Stimulated activated CD4-positive, alpha-beta T cell treated with anti-CD3 and anti-CD28 coated beads, Interleukin-15, amount 100 ng/mL, for 24 hours (primary cell): ENCODE data around the gene ROR1.

Experiments used
- DNase-seq: peaks from one replicate; pipeline ENCODE4 v3.0.0-alpha.2; 2020

ROR1 gene

DNA sequence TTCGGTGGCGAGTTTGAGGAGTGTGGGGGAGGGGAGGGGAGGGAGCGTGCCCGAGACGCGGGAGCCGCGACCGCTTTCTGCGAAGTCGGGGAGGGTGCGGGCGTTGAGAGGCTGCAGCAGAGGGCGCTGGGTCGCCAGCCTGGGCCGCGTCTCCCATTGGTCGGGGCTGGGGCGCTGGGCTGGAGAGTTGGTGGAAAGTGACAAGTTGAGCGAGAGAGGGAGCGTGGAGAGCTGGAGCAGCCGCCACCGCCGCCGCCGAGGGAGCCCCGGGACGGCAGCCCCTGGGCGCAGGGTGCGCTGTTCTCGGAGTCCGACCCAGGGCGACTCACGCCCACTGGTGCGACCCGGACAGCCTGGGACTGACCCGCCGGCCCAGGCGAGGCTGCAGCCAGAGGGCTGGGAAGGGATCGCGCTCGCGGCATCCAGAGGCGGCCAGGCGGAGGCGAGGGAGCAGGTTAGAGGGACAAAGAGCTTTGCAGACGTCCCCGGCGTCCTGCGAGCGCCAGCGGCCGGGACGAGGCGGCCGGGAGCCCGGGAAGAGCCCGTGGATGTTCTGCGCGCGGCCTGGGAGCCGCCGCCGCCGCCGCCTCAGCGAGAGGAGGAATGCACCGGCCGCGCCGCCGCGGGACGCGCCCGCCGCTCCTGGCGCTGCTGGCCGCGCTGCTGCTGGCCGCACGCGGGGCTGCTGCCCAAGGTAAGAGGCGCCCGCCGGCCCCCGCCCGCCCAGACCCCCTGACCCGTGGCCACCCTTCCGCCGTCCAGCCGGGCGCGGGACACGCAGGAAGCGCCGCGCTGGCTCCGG lies at the start of gene ROR1:
ROR1 (plus strand) TSS at position 203 of the 802 bp plus-strand sequence.
- peak; percentile 84 for DNase-seq

DNA sequence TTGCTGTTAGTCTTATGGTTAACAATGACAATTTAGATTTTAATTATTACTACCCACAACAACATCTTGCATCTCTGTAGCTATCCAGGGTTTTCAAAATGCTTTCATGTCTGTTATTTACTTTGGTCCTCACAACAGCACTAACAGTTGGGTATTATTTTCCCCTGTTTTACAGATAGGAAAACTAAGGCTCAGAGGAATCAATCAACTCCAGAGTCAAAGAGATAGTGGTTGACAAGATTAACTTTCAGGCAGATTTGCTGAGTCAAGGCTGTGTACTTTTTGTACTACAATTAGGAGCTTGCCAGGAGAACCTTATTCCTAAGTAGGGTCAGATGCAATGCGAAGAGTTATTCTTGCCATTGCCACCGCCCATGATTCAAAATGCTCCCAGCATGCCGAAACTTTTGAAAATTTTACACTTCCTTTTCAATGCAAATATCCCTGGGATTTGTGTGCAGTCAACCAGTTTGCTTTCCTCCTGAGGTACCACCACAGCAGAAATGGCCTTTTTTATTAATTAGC lies 49.4 kb upstream of the ROR1 start:
- no peak for DNase-seq

DNA sequence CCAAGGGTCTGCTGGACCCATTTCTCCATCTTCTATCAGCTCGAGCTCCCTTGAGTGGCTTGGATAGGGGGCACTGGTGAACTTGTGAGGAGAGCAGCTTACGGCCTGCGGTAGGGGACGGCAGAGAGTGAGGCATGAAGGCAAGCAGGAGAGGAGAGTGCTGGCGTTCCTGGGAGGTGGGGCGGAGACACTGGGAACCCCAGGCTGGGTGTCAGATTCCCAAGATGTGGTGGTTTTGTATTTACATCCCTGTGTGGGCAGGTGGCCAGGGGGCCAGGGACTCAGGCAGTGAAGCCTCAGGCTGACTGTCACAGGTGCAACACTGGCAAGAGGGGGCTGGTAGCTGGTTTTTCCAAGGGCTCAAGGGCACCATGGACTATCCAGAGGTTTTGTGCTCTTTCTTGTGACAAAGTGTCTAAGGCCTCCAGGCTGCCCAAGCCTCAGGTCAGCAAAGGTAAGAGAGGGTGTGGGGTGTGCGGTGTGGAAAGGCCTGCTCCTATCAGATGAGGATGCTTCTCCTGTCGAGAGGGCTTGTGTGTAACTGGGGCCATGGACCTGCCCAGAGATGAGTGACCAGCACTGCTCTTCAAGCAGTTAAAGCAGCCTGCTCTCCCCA lies 45.1 kb upstream of the ROR1 start:
- no peak for DNase-seq

DNA sequence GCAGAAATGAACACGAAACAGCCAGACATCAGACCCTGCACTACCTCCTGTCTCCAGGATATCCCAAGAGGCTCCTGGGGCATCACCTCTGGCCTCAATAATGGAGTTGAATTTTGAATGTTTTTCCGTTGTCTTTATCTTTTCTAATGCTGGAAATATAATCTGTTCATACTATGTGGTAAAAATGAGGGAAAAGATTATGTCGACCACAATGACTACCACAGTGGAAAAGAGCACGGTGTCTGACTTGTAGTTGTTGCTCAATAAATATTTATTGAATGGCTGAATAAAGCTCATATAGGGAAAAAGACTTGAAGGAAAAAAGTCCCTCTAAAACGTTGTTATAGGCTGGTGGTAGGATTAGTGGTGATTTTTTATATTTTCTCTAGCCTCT lies 44.6 kb upstream of the ROR1 start:
- no peak for DNase-seq

DNA sequence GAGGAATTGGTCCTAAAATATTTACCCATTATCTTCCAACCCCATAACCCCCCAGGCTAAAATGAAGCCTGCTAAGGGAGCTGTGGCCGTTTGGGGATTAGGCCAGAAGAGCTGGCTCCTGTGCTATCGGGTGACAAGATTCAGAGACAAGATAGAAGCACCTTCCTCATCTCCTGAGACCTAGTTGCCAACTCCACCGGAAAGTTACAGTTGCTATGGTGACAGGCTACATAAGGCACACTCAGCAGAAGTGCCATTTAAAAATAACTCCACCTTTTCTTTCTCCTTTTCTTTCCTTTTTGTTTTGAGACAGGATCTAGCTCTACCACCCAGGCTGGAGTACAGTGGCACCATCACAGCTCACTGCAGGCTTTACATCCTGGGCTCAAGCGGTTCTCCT lies 43.6 kb upstream of the ROR1 start:
- no peak for DNase-seq

DNA sequence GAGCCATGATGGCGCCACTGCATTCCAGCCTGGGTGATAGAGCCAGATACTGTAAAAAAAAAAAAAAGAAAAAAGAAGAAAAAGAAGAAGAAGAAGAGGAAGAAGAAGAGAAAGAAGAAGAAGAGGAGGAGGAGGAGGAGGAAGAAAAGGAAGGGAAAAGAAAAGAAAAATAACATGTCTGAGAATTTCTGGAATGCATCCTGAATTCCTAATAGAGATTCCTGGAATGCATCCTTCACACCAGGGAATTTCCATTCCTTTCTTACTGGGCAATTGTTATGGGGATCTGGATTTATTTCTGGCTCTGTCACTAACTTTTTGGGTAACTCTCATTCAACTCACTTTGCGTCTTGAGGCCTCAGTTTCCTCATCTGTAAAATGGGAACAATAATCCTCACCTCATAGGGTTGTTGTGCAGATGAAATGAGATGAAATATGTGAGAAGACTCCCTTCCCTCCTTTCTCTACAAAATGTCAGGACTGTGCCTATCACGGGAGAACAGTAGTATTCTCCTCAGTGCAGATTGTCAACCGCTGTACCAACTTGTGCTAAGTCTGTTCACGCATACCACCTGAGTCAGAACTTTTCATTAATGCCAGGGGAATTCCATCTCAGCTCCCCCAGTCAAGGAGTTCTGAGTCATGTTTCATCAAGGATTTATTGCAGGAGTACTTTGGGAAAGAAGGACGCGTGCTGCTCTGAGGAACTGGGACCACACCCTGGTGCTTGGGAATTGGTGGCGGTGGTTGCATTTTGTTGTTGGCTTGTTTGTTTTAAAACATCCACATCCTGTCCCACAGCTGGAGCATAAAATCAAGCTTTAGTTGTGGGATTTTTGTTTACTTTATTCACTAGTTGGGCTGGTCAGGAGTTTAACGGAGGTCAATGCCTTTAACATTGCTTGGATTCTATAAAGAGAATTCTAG lies 42.4 kb upstream of the ROR1 start:
- DNase-seq, result no peak

DNA sequence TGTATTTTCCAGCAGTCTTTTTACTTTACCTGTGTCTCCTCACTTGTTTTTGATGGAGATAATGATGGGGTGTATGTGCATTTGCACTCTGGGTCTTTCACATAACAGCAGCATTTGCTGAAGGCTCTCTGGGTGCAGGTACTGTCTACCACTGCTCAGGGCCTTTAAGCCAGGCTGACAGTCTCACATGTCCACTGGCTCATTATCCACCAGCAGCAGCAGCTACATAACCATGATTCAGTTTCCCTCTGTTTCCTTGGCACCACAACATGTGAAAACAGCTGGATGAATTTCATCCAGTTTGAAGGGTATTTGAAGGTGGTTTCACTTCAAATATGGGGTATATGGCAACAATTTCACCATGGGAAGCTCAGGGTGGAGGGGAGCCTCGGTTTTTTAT lies 41.2 kb upstream of the ROR1 start:
- no peak for DNase-seq

DNA sequence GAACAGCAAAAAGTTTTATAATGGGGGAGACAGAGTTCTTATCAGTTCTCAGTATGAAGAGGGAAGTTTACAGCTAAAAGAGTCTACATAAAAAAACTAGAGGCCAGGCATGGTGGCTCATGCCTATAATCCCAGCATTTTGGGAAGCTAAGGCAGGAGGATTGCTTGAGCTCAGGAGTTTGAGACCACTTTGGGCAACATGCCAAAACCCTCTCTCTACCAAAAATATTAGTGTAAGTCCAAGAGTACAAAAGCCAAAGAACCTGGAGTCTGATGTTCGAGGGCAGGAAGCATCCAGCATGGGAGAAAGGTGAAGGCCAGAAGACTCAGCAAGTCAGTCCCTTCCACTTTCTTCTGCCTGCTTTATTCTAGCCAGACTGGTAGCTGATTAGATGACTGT lies 35.0 kb upstream of the ROR1 start:
- DNase-seq, result no peak

DNA sequence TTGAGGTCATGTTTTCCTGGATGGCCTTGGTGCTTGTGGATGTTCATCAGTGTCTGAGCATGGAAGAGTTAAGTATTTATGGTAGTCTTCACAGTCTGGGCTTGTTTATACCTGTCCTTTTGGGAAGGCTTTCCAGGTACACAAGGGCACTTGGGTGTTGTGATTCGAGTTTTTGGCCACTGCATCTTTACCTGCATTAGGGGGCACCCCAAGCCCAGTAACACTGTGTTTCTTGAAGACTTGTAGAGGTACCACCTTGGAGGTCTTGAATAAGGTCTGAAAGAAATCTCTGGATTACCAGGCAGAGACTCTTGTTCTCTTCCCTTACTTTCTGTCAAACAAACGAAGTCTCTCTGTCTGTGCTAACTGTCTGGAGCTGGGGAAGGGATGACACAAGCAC lies 34.4 kb upstream of the ROR1 start:
- DNase-seq, result no peak

DNA sequence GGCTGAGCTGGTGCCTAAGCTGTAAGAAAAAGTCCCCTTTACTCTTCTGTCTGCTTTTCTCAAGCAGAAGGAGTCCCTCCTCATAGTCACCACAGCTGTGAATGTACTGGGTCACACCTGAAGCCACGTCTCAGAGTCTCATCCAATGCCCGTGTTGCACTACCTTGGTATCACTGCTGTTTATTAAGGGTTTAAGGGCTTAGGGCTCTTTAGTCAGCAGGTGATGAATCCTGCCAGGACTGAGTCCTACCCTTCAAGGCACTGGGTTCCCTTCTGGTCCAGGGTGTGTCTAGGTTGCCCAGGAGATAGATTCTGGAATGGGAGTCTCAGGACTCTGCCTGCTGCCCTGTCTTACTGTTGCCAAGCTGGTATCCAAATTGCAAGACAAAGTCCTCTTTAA lies 33.4 kb upstream of the ROR1 start:
- DNase-seq, result no peak

DNA sequence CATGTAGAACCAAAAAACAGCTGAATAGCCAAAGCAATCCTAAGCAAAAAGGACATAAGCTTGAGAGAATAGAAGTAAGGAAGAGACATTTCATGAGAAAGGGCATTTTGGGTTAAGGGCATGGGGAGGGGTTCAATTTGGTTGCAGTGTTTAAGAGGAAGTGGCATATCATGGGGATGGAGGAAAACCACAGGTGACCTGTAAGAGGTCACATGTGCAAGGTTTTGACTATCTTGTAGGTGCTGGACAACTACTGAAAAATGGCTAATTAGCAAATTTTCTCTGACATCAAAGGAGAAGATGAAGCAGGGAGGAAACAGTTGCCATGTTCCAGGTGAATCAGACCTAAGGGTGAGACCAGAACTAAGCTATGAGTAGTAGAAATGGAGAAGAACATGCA lies 31.3 kb upstream of the ROR1 start:
- DNase-seq, result no peak

DNA sequence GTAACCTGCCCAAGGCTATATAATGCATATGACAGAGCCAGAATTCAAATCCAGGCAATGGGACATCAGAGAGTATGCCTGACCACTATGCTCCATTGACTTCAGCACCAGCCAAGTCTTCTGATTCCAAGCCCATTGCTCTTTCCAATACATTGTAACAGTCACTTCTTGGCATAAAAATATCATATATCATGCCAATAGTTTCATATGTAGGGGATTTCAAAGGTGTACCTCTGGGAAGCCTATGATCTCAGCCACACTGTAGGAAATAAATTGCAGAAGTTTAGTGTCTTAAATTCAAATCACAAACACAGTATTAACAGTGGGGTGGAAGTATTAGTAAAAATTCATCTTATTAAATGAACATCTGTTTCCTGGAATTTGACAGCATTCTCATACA lies 30.0 kb upstream of the ROR1 start:
- DNase-seq, result no peak

DNA sequence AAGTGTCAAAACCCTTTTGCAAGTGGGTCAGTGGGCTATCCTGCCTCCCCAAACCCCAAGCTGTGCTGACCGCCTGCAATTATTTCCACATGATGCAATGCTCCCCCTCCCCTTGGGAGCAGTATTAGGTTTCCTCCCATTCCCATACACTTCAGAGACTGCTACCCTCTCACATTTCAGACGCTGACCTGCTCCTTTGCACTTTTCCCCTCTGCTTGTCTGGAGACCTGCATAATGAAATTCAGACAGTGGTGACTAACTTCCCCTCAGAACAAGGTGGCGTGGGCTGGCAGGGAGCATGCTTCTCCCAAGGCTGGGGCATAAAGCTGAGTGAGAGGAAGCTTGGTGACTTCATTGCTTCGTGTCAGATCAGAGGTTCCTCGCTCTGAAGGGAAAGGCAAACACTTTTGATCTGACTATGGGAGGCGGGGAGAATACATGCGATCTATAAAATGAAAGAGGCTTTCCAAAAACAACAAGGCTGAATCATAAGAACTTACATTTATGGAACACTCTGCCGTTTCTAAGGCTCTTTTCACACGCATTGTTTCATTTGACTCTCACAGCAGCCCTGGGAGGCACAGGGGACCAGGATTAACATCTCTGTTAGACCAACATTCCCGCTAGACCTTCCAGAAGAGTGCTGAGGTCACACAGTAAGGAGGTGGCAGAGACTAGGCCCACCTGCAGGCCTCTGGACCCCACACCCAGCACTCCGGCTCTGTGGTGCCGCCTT lies 27.5 kb upstream of the ROR1 start:
- DNase-seq, result peak; percentile 64

DNA sequence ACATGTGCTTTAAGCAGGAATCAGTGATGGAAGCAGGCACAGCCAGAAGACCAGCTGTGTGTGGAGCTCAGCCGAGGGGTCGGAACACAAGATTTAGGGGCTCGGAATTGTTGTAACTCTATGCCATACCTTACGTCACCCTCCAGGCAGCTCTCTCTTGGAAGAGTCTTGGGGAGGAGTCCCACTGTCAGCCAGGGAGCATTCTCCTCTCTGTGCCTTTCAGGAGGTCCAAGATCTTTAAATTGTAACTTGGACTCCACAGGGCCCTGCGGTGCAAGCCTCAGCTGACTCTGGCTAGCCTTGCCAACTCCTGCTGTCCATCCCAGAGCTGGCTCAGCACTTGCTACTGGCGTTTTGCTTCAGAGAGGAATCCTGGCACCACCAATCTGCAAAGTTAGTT lies 26.4 kb upstream of the ROR1 start:
- DNase-seq, result no peak

DNA sequence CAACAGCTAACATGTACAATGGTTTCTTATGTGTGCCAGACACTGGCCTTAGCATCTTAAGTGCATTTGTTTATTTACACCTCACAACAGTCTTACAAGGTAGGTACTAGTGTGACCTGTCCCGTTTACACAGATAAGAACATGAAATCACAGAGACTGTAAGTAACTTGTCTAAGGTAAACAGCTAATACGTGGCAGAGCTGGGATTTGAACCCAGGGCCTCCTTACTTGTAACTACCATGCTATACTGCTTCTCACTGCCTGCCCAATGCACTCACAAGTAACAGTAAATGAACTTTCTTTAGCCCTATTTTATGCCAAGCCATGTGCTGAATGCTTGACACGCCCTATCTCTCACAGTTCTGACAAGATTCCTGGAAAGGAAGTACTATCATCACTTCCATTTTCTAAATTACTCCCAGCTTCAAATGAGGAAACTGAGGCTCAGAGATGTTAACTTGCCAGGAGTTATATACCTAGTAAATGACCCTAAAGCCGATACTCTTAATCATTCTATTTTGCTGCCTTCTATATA lies 25.7 kb upstream of the ROR1 start:
- DNase-seq, result no peak

DNA sequence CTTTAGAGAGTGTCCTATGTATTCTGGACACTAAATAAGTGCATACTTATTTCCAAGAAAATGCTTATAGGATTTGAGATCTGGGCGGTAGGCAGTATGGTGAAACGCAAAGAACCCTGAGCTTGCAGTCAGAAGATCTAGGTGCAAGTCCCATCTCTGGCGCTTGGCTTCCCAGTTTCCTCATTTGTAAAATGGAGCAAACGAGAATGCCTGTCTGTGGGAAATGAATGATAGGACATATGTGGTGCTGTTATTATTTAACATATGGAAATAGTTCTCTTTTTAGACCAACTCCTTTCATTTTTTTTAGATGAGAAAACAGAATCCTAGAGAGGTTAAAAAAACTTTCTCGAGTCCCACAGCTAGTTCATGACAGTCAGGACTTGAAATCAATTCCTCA lies 25.2 kb upstream of the ROR1 start:
- DNase-seq, result no peak

DNA sequence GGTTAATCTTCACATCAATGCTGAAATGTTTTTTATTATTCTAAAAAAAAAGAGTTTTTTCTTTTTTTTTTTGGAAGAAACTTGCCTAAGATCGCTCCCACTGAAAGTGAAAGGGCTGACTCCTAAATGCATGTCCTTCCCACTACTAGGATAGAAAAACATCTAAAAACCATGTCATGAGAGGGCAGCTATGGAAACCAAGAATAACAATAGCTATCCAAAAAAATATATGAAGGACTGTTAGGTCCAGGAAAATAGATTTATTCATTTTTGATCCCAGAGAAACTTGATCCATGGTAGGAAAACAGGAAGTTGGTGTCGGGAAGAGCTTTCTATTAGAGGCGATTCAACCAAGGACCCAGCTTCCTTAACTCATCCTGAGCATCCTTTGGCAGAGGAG lies 23.1 kb upstream of the ROR1 start:
- no peak for DNase-seq

DNA sequence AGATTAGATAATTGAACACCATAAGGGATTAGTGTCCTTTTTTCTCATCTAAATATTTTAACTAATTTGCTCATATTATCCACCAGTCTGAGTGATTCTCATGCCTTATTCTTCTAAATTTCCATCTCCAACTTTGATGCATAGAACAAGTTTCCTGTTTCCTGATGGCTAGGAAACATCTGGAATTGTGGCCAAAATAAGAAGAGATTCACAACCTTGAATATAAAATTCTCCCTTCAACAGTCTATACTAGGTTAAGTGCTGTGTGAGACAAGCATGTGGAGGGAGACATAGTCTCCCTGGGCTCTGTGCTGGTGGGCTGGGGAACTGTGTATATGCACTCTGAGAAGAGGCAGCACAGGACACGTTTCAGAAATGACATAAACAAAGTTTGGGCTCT lies 21.6 kb upstream of the ROR1 start:
- DNase-seq, result no peak

DNA sequence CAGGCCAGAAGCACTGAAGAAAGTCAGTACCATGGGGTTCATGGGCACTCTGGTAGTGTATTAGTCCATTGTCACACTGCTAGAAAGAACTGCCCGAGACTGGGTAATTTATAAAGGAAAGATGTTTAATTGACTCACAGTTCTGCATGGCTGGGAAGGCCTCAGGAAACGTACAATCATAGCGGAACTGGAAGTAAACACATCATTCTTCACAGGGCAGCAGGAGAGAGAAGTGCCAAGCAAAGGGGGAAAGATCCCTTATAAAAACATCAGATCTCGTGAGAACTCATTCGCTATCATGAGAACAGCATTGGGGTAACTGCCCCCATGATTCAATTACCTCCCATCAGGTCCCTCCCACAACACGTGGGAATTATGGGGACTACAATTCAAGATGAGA lies 20.2 kb upstream of the ROR1 start:
- DNase-seq, result no peak

DNA sequence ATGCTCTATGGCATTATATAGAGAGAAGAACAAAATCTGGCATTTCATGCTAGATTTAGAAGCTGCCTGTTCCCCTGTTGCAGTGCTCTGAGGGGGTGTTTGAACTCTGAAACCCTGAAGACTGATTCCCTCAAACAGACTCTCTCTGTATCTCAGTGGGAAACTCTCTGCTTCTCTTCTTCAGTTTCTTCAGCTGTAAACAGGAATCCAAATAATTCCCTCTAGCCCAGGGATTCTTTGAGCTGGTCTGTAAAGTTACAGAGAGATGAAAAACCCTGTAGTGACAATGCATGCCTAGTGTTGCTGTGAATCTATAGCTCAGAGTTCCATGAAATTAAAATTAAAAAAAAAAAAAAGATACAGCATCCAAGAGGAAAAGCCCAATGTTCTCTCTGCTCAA lies 17.0 kb upstream of the ROR1 start:
- DNase-seq, result no peak

DNA sequence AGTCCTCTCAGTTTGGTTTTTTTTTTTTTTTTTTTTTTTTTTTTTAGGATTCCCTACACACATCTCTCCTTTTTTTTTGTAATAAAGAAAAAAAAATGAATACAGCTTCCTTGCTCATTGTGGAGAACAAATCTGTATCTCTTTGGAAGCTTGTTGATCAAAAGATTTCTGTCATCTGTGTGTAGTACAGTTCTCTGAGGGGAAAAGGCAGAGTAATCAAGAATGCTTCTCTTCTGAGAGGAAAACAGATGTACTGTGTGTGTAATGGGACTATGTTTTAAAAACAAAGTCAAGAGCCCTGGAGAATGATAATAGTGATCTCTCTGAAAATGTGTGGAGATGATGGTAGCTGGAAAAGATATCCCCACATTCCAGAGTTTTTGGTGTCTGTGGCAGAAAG lies 16.5 kb upstream of the ROR1 start:
- DNase-seq, result no peak

DNA sequence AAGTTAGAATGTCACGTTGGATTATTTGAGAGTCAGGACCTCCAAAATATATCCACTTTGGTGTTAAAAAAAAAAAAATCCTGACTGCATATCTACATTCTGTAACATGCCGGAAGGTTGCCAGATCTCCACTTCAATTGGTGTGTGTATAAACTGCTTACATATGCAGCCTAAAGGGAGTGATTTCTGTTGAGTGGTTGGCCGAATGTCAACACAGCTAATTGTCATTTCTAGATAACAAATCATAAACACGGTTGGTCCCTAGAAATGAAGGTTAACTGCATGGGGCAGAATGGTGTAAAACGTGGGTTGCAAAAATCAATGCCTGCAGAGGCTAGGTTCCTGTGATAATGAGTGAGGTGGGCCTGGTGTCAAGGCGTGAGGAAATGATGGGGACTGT lies 15.0 kb upstream of the ROR1 start:
- DNase-seq, result no peak

DNA sequence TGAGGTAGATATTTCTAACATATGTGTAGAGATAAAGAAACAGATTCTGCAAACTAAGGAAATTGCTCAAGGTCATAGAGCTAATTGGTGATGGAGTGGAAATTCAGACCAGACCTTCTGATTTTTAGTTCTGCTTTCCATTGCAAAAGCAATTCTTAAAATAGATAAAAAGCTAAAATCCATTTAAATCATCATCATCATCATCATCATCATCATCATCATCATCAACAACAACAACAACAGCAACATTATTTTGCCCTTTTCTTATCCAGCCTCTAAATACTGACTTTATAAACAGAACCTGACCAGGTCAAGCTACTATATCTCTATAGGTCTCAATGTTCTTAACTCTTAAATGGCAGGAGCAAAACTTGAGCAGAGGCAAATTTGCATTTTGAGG lies 14.0 kb upstream of the ROR1 start:
- no peak for DNase-seq
